H1 (cell line): ENCODE results near the gene MYBPC1. TPM values are rescaled to one million over a fixed set of nuclear protein-coding genes. Genes with fewer than 3 reads are reported as not detected.

Experiments
- EZH2 ChIP-seq: fragments of 200-600 bp; sonication (generic); IDR thresholded peaks from 2 replicates; pipeline ENCODE4 v1.7.1; 2012; ENCODE audit warnings: low read depth, mild to moderate bottlenecking, moderate library complexity, low read length, inconsistent platforms; ENCODE audit not compliant: severe bottlenecking
- POLR2AphosphoS5 ChIP-seq: IDR thresholded peaks from 2 replicates; pipeline ENCODE4 v1.6.1; 2011; ENCODE audit warnings: low read depth, low read length
- RAD21 ChIP-seq, 2 experiments: IDR thresholded peaks in 1 of 2; conservative IDR thresholded peaks in 1 of 2; 2 replicates each; pipeline ENCODE4 v1.6.1; 2011; ENCODE audit warnings: low read depth in 2 of 2, low read length in 2 of 2, improper control_type of control experiment in 1 of 2, inconsistent platforms in 1 of 2, mild to moderate bottlenecking in 1 of 2, moderate library complexity in 1 of 2
- SUZ12 ChIP-seq: fragments of 200-600 bp; sonication (generic); IDR thresholded peaks from 2 replicates; pipeline ENCODE4 v1.6.1; 2012; ENCODE audit warnings: mild to moderate bottlenecking, inconsistent platforms, low read length, moderate library complexity, mixed read lengths
- polyA plus RNA-seq, 7 experiments: library from polyadenylated mRNA; depleted of rRNA in 3 of 7; stranded (reverse) in 5 of 7; unstranded in 2 of 7; fragments of >200 nt in 5 of 7; fragments of 200-250 nt in 2 of 7; gene quantifications; 1 replicate in 5 of 7; 2 replicates in 1 of 7; 4 replicates in 1 of 7; pipeline versions ENCODE4 v1.2.1 to v1.2.3, GENCODE V29; 2011 to 2013; ENCODE audit warnings: missing spikeins in 2 of 7, mixed read lengths in 2 of 7
- total RNA-seq: library from RNA; stranded (reverse); fragmentation: NEBNext Ultra II Directional; extraction: Animal tissue kit (Norgen Biotek cat#: 25700); gene quantifications from 2 replicates; pipeline ENCODE4 v1.2.1, GENCODE V29; 2021
- TF ChIP-seq, protein P1 (sequence below): IDR thresholded peaks from 2 replicates; pipeline ENCODE4 v1.6.1; 2011; ENCODE audit warnings: low read length, improper control_type of control experiment

Gene MYBPC1
- total and polyA plus RNA-seq, 2 of the 8 experiments (the other 6 are each of a cell fraction or from before 2014, with no cell fraction given), result not detected

- TF ChIP-seq SUZ12, result no peak
- TF ChIP-seq, protein P1, sequence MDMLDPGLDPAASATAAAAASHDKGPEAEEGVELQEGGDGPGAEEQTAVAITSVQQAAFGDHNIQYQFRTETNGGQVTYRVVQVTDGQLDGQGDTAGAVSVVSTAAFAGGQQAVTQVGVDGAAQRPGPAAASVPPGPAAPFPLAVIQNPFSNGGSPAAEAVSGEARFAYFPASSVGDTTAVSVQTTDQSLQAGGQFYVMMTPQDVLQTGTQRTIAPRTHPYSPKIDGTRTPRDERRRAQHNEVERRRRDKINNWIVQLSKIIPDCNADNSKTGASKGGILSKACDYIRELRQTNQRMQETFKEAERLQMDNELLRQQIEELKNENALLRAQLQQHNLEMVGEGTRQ, result no peak
- no peak for TF ChIP-seq RAD21 (IDR thresholded peaks at IDR 0.05 in 1 of 2, conservative IDR thresholded peaks at IDR 0.05 in 1 of 2; ENCODE audit: low read depth in 2 of 2, low read length in 2 of 2)
- TF ChIP-seq POLR2AphosphoS5, result no peak
- TF ChIP-seq EZH2, result no peak
Observed at GRCh38 chr12:101607894-101608293, 13.1 kb downstream of the MYBPC1 start (continued).
